D341Med (cell line): Measurements from ENCODE around the gene SPTLC1.

Experiments used
- DNase-seq: peaks from one replicate; pipeline ENCODE4 v3.0.0; 2012; ENCODE audit warnings: low spot score

Gene SPTLC1

DNA sequence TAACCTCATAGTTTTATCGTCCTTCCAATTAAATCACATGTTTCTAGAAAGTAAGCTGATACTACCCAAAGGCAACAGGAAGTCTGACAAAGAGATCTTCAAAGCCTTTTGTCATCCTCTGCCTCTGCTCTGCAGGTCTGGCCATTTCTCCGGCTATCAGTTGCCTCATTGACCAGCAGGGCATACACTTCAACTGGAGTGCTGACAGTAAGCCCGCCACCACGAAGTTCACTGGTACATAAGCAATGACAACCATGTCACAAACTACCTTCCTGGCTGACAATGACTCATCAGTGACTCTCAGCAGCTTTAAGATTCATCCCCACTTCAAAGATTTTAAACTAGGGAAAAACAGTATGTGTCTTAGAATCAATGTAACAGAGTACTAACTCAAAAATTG, 20.6 kb downstream of the SPTLC1 start:
- DNase-seq, result no peak

DNA sequence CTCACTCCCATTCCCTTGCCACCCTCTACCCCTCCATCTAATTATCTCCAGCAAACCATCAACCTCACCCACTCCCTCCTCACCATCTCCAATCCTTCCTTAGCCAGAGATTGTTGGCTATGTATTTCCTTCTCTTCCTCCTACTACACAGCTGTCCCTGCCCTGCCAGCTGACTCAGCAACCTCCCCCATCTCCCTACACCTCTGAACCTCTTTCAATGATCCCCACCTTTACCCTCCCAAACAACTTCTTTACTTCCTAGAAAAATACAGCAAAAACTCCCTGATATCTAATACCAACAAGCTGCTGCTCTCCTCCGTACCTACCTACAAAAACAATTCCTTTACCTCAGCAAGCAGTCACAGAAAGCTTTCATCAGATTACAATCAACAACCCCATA, 37.3 kb downstream of the SPTLC1 start:
- DNase-seq, result no peak

DNA sequence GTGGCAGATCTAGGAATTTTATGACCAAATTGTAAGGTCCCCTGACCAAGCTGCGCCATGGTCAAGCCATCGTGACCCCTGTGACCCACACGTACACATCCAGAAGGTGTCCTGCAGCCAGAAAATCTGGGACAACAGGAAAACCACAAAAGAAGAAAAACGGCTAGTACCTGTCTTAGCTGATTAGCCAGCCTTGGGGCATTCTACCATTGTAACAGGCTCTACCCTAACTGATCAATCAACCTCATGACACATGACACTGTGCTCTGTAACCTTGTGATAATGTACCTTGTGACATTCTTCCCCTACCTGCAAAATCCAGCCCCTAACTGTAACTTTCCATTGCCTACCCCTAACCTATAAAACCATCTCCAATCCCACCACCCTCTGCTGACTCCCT, 43.6 kb downstream of the SPTLC1 start:
- DNase-seq, result no peak

DNA sequence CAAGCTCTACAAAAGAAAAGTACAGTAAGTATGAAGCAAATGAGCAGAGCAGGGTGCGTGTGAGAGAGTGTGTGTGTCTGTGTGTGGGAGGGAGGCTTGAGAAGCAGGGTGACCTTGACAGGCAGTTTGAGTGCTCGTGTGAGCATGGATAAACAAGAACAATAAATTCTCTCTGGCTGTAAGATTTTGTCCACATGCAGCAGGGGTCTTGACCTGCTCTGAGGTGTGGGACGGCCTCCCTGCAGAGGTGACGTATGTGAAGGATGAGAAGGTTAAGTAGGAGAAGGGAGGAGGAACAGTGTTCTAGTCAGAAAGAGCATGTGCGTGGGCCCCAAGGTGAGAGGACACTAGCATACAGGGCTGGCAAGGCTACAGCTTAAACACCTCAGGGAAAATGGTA, 49.0 kb downstream of the SPTLC1 start:
- no peak for DNase-seq

DNA sequence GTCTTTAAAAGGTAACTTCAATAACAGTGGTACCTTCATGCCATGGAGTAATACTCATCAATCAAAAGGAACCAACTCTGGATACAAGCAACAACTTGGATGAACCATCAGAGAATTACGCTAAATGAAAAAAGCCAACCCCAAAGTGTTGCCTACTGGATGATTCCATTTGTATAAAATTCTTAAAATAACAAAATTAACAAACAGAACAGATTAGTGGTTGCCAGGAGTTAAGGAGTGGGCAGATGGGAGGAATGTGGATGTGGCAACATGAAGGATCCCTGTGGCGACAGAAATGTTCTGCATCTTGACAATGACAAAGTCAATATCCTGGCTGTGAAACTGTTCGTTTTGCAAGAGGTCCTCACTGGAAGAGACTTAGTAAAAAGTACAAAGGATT, 50.5 kb downstream of the SPTLC1 start:
- no peak for DNase-seq

DNA sequence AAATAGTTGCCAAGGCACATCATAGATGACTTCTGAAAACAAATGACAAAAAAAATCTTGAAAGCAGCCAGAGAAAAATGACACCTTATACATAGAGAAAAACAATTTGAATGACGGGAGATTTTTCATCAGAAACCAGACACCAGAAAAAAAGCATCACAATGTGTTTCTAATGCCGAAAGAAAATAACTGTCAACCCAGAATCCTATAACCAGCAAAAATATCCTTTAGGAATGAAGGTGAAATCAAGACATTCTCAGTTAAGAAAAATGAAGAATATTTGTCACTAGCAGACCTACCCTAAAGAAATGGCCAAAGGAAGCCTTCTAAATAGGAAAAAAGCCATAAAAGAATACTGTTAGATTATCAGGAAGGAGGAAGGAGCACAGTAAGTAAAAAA, 54.0 kb downstream of the SPTLC1 start:
- no peak for DNase-seq

DNA sequence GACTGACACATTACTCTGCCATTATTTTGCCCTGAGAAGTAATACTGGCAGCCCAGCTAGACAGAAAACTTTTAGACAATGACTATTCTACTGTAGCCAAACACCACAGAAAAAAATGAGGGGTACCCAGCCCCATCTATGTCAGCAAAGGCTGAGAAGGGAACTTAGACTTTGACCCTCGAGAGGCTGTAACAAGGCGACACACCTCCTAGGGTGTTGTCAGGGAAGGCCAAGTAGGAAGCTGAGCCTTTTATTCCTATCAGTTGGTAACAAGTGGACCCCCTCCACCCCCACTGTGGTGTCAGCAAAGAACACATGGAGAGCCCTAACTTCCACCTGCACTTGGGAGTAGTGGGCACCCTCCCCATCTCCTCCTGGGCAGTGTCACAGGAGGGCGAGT, 55.6 kb downstream of the SPTLC1 start:
- no peak for DNase-seq

DNA sequence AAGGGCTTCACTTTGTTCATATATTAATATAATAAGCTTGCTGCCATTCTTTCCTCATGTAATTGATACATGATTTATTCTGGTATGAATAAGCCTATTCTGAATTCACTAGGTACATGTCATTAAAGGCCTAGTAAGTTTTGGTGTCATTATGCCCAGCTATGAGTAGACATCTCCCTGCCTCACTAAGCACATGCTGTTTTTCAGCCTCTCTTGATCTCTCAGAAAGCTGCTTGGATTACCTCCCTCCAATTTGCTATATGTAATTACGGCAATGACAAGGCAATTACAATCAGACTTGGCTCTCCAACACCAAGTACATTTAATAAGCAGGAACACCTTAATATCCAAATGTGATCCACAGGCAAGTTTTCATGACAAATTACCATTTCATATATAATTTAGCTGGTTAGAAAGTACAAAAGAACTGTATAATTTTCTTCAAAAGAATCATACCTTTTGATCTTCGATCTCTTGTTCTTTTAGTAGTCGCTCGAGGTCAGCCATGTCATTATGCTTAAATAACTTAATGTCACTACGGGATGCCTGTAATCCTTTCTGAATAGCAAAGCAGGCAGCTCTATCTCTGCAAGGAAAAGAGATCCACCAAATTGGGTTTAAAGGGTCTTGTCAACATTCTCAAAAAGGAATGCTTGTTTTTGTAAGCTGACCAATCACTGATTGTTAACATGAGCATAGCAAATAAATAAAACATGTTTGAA, 56.3 kb downstream of the SPTLC1 start:
- peak; percentile 52 for DNase-seq

DNA sequence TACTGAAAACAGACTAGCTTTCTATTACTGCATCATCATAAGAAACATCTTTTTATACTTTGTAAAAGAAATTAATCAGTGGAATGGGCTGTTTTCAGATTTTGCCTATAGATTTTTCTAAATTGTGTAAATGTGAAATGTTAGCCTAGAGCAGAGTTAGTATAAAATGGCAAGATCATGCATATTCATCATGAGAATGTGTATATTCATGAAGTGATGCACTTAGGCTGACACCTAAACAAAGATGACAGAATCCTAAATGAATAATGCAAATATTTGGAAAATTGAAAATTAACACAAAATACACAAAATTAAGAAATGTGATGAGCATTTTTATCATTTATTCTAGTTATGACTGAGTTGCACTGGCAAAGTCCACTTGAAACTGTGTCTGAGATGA, 57.2 kb downstream of the SPTLC1 start:
- no peak for DNase-seq

DNA sequence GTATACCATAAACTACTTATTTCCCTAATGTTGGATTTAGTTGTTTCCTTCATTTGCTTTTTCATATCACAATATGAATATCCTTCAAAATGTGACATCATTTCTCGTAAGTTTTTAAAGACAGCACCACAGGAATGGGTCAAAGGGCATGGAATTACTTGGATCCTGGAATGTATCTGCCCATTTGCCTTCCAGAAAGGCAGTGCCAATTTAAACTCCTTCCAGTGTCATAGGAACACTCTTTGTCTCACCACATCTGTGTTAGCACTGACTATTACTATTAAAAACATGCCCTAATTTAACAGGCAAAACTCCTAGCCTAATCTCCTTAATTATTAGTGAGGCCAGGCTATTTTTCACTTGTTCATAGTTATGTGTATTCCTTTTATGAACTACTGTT, 58.0 kb downstream of the SPTLC1 start:
- DNase-seq, result no peak

DNA sequence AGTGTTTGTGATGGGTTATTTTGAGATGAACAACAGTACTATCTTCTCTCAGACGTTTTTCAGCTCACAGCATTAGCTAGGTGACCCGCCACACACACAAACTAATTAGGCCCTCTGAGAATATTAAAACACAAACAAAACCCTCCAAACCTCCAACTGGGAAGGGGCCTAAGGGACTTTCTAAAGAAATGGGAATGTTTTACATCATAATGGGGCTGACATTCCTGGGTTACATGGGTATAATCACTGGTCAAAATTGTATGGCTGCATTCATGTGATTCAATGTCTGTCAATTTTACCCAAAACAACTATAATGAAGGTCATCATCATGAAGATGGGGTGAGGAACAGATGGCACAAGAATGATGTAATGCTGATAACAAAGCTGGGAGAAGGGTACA, 59.6 kb downstream of the SPTLC1 start:
- no peak for DNase-seq

DNA sequence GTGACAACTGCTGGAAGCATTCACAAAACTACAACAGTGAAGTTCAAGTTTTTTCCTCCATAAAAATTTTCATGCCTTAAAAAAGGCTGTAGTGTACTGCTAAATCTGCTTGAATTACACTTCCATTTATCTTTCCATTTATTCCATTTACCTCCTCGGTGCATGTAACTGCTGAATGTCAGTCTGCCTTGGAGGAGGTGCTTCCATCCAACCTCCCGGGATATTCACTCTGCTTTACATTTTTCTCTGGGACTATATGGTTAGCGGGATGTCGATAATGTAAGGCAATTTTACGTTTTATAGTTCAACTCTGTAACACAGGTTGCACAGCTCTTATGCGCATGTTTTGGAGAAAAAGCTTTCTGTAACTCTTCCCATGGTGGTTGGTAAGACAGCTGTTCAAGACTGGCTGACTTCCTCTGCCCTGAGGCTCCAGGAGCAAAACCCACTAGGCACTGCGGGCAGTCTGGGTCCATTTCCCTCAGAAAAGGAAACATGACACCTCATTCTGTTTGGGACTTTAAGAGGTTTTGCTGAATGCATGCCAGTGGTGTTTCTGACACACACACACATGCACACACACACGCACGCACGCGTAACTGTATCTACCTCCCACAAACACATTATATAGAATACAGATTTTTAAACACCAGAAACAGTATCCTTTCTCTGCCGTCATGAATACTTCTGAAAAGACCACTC, 66.1 kb downstream of the SPTLC1 start:
- no peak for DNase-seq

DNA sequence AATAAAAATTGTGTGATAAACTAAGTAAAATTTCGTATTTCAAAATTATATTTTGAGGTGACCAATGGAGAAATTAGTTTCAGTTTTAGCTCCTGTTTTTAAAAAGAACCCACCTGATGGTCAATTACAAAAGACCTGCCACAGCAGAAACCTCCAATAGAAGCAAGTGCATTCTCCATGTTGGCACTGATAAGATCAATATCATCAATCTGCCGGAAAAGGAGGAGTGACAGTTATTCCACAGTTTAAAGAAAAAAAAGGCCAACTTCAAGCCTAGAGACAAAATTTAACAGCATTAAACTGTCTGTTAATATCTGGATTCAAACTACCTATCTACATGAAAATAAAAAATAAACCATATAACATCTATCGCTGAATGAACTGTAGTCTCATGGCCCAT, 67.7 kb downstream of the SPTLC1 start:
- DNase-seq, result no peak

DNA sequence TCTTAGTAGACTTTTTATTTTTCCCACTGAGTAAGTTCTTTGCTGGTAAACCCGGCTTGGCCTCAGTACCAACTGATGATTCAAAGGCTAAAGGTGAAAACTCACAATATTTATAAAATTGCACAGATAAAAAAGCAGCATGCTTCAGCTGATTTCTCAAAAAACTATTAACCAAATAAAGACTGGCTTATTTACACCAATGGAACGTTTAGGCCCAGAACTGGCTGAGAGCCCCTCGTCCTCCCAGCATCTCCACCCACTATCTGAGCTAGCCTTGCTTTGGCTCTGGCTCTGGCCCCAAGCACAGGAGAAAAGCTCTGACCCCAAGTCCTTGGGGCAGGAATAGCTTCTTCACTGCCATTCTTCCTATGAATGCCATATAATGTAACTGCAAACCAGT, 68.5 kb downstream of the SPTLC1 start:
- DNase-seq, result no peak

DNA sequence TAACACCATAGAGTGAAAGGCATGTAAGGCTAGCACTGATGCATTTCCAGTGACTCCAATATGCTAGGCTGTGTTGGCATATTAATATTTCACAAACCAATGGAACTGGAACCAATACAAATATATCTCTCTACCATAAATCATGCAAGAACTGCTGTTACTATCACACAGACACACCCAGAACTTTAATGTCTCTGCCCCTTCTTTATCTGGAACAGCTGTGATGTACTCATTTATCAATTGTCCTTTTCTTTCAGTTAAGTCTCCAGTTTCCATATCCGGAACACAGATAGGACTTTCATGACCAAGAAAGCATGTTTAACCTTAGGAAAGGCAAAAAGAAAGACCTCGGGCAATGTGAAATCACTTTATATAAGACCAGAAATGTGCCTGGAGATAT, 70.3 kb downstream of the SPTLC1 start:
- DNase-seq, result no peak

DNA sequence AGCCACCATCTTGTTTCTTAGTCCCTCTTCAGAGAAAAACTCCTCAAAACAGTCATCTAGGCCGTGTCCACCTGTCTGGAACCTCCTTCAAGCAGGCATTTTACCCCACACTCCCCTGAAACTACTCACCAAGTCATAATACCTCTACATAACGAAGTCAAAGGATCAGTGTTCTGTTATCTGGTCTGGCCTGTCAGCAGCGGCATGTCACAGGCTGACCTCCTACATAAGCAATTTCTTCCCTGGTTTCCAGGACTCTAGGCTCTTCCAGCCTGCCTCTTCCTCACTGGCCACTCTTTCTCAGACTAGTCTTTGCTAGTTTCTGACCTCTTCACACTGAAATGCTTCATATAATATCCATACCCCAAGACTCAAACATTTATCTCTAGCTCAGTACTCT, 72.2 kb downstream of the SPTLC1 start:
- DNase-seq, result no peak

DNA sequence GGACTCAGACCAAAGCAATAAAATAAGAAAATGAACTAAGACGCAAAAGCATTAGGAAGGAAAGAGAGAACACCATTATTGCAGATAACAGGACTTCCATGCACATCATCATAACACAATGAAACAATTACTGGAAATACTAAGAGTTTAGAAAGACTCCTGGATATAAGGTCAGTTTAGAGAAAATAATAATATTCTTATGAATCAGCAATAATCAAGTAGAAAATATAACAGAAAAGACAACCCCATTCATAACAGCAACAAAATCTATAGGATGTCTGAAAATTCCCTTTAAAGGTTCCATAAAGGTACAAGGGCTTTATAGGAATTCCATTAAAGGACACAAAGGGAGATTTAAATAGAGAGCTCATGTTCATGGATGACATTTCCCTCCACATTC, 73.0 kb downstream of the SPTLC1 start:
- no peak for DNase-seq

DNA sequence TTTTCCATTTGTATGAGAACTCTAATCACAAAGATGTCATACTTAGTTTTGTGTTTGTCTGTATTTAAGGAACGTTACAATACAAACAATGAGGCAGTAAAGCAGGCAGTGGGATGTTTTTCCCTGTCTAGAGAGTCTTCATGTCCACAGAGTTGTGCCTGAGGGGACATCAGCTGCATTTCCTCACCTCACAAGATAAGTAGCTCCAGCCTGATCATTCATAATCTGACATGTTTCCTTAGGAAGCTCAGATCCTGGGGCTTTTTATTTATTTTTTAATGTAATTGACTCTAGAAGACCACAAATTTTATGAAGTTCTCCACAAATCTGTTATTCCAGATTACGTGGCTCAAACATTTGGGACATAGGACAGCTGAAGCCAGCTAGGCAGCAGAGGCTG, 78.5 kb downstream of the SPTLC1 start:
- DNase-seq, result no peak

DNA sequence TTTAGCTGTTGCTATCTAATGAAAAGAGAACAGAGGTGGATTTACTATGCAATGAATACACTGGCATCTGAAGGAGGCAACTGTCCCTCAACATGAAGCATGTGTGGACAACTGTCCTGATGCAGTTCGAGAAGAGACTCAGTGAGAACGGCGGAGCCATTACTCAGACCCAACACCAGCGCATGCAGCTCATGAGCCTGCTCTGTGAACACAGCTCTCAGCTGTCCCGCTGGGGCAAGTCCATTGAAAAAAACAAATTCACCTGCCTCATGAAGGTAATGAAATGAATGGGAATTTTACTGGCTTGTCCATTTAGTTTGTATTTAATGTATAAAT, 78.8 kb downstream of the SPTLC1 start:
- DNase-seq, result no peak

DNA sequence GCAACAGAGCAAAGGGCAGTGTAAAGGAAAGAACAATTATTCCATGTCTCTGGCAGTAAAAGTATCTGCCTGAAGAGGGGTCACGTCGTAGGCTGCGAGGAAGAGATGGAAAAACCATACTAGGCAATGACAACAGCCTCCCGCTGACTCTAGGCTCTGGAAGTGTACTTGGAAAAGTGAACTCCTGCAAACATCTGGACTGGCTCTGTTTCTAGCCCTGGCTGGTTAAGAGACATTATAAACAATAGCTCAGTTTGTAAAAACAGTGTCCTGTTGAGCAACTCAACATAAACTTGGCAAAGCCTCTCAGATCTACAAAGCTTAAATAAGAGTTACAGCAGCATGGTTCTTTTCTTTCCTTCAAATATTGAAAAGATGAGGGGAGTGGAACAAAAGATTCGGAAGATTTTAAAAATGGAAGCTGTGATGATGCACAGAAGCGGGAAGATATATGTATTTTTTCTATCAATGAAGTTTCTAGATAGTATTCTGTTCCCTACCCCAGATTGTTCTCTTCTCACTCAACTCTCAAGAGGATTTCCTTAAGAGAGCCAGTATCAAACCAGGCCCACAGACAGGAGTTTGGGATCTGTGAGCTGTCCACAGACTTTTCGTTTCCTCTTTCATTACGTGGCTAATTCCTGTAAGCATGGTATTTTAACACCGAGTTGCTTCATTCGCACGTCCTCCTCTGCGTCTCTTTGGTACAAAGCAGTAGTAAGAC, 79.4 kb downstream of the SPTLC1 start:
- DNase-seq, result no peak

DNA sequence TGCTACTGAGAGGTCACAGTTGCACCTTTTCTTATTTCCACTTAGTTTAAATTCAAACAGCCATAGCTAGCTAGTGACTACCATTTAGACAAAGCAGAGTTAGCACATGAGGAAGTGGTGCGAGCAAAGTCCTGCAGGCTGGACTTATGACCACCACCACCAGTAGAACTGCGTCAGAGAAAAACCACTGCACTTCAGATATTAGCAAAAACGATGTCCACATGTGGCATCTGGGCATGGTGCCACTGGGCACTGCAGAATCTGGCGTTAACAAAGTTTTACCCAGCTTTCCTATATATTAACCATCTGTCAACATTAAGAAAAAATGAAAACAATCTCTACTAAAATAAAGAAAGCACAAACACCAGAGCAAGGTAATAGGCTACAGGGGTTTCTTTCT, 80.1 kb downstream of the SPTLC1 start:
- no peak for DNase-seq

DNA sequence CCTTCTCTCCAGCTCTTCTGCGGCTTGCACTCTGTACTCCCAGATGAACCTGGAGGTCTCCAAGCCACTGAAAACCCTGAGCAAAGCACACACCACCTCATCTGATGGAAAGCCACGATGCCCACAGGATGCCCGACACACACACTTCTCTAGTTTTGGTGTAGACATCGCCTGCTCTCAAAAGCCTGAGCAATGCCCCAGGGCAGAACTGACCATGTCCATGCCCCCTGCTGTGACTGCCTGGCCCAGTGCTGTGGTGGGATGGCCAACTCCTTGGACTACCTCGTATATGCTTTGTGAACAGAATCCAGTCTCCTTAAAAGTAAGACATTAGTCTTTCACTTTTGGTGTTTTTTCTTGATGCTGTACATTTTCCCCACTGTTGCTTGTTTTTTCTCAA, 81.2 kb downstream of the SPTLC1 start:
- DNase-seq, result no peak

DNA sequence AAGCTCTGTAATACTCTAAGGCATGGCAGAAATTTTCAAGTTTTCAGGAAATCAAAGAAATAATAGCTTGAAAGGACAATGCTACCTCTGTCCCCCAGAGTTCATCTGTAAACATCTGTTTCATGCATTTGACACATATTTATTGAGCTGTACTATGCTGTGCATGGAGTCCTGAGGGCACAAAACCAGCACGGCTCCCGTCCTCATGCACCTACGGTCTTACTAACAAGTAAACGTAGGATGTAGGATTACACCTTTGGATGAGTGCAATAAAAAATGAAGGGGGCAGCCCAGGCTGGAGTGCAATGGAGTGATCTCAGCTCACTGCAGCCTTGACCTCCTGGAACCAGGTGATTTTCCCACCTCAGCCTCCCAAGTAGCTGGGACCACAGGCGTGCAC, 81.9 kb downstream of the SPTLC1 start:
- no peak for DNase-seq

DNA sequence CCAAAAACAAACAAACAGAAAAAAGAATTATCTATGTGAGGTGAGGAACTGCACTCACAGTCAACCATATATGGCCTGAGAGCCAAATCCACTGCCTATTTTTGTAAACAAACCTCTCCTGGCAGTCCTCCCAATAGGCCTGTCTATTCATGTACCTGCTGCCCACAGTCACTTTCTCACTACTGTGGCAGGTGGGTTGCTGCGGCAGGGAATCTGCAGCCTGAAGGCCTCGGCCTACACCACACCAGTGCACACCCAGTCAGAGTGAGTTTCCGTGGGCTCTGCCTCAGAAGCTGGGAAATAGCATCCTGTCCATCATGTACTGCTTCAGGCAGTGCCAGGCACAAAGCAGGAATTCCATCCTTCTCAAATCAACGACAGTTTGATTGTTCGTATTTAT, 82.3 kb downstream of the SPTLC1 start:
- no peak for DNase-seq
